GM06990 (cell line): ENCODE measurements around the gene TANC1.

Experiments used
- DNase-seq: peaks from one replicate; pipeline ENCODE4 v3.0.0-alpha.2; 2011; ENCODE audit not compliant: insufficient read length; ENCODE audit errors: extremely low read depth
- H3K27me3 ChIP-seq: replicated peaks from 2 replicates; pipeline ENCODE4 v1.6.0; 2011; ENCODE audit warnings: low read length; ENCODE audit not compliant: control insufficient read depth, insufficient read depth
- H3K36me3 ChIP-seq: 2 replicates; pipeline ENCODE4 v1.5.1; 2011; ENCODE audit warnings: low read length; ENCODE audit not compliant: control insufficient read depth, insufficient read depth
- H3K4me3 ChIP-seq: replicated peaks from 2 replicates; pipeline ENCODE4 v1.5.1; 2011; ENCODE audit warnings: low read depth, mild to moderate bottlenecking, control low read depth, low read length
- CTCF ChIP-seq: IDR thresholded peaks from 2 replicates; pipeline ENCODE4 v1.5.1; 2011; ENCODE audit warnings: low read length, control low read depth, mild to moderate bottlenecking, inconsistent platforms; ENCODE audit not compliant: insufficient read depth, poor library complexity, severe bottlenecking

Gene TANC1

GRCh38 chr2:159108181-159108893 lies 139.9 kb downstream of the TANC1 start:
- Histone ChIP-seq H3K36me3 (no peaks in the 10 kb centered on the region; the same call in none of the 2 replicates), H3K27me3 (no peaks in the 10 kb centered on the region), H3K4me3 (no peak overlapping the region)
- DNase-seq: no peak
- no peak for TF ChIP-seq CTCF

- DNase-seq: no peak
- TF ChIP-seq CTCF: no peak
Measured at GRCh38 chr2:159109517-159109916, 141.1 kb downstream of the TANC1 start.

GRCh38 chr2:159110784-159111183 lies 142.3 kb downstream of the TANC1 start:
- no peaks in the 10 kb centered on the region; the same call in none of the 2 replicates for H3K36me3 ChIP-seq
- no peak for DNase-seq

More at GRCh38 chr2:159109517-159109916, 141.1 kb downstream of the TANC1 start:
- H3K4me3 ChIP-seq: no peak overlapping the region
- no peaks in the 10 kb centered on the region; the same call in none of the 2 replicates for H3K36me3 ChIP-seq
- H3K27me3 ChIP-seq: no peaks in the 10 kb centered on the region

GRCh38 chr2:159111346-159111927 lies 143.0 kb downstream of the TANC1 start:
- TF ChIP-seq CTCF: no peak
- H3K36me3 ChIP-seq: no peaks in the 10 kb centered on the region; the same call in none of the 2 replicates
- no peak overlapping the region for H3K4me3 ChIP-seq
- no peaks in the 10 kb centered on the region for H3K27me3 ChIP-seq
- DNase-seq: no peak

More at GRCh38 chr2:159110784-159111183, 142.3 kb downstream of the TANC1 start:
- Histone ChIP-seq H3K27me3 (no peaks in the 10 kb centered on the region), H3K4me3 (no peak overlapping the region)
- TF ChIP-seq CTCF: no peak

- no peaks in the 10 kb centered on the region; the same call in none of the 2 replicates for H3K36me3 ChIP-seq
- no peaks in the 10 kb centered on the region for H3K27me3 ChIP-seq
- no peak overlapping the region for H3K4me3 ChIP-seq
- no peak for DNase-seq
- no peak for TF ChIP-seq CTCF
Measured at GRCh38 chr2:159114835-159115234, 146.4 kb downstream of the TANC1 start.
